K562 (cell line): ENCODE measurements around the gene SMIM10L2A. TPM values are rescaled to one million over a fixed set of nuclear protein-coding genes. Genes with fewer than 3 reads are reported as not detected.

Experiments used
- HDAC3 ChIP-seq: fragments of 450-650 bp; IDR thresholded peaks from 2 replicates; pipeline ENCODE4 v1.6.1; 2018; ENCODE audit warnings: borderline replicate concordance, mild to moderate bottlenecking, moderate library complexity; ENCODE audit not compliant: partially characterized antibody
- SIX5 ChIP-seq, 2 experiments: IDR thresholded peaks; 2 replicates each; pipeline ENCODE4 v1.6.1; 2011; ENCODE audit warnings: low read length in 2 of 2, borderline replicate concordance in 1 of 2, low read depth in 1 of 2, mild to moderate bottlenecking in 1 of 2, moderate library complexity in 1 of 2; ENCODE audit not compliant: insufficient read depth in 1 of 2
- SRF ChIP-seq, 2 experiments: fragments of 250-450, 450-650 bp in 1 of 2; sonication (Bioruptor Pico) in 1 of 2; sonication (generic) in 1 of 2; formaldehyde crosslinking; IDR thresholded peaks; 2 replicates each; pipeline versions ENCODE4 v1.5.0 to v1.5.1; 2020 to 2022; ENCODE audit warnings: mild to moderate bottlenecking in 1 of 2, missing genetic modification reagents in 1 of 2
- SRSF1 ChIP-seq: fragments of 200-400 bp; formaldehyde crosslinking; IDR thresholded peaks from 2 replicates; pipeline ENCODE4 v1.6.1; 2017; ENCODE audit warnings: mild to moderate bottlenecking, low read depth, low read length, moderate library complexity
- ZNF766 ChIP-seq: fragments of 200-800 bp; sonication (Bioruptor generic); conservative IDR thresholded peaks from 2 replicates; pipeline ENCODE4 v1.6.1; 2016; ENCODE audit warnings: missing genetic modification characterization, missing compliant biosample characterization
- polyA plus RNA-seq, 8 experiments: library from polyadenylated mRNA; depleted of rRNA in 4 of 8; stranded (reverse) in 5 of 8; unstranded in 3 of 8; fragments of >200 nt; fragmentation: Nextera tagmentation in 2 of 8; fragmentation: Illumina TruSeq in 1 of 8; extraction: Ambion mirVana in 2 of 8; extraction: Trizol in 1 of 8; gene quantifications; 2 replicates each; pipeline versions ENCODE4 v1.2.1 to v1.2.3, GENCODE V29; 2011 to 2014; ENCODE audit warnings: inconsistent platforms in 1 of 8, missing spikeins in 1 of 8
- total RNA-seq, 7 experiments: library from RNA; depleted of rRNA in 6 of 7; stranded (reverse); fragments of >200 nt in 6 of 7; fragmentation: Illumina TruSeq in 2 of 7; extraction: Trizol in 2 of 7; gene quantifications; 2 replicates each; pipeline versions ENCODE4 v1.2.1 to v1.2.3, GENCODE V29; 2011 to 2021; ENCODE audit warnings: low replicate concordance in 1 of 7
- TF ChIP-seq, protein P1 (sequence below): fragments of 250-450 bp; sonication (Bioruptor Pico); IDR thresholded peaks from 2 replicates; pipeline ENCODE4 v1.4.0; 2020

SMIM10L2A gene
- total and polyA plus RNA-seq, 9 of the 15 experiments (the other 6 are each of a cell fraction or from before 2014, with no cell fraction given): 0.03 to 0.14 (median 0.09) TPM; not detected in 2

DNA sequence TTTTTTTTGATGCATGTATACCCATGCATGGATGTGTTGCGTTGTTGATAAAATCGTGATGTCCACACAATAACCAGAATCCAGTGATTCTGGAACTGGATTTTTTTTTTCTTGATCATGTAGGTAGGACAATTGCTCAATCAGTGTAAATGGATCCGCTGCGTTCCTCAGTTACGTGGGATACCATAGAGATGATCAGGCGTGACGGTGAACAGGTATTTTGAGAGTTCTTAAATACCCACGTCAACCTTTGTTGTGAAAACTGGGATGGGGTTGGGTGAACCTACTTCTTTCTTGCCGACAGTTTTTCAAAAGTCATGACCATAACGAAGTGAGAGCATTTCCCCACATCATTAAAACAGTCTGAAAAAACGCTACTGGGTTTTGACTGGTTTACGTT lies 913 bp upstream of the SMIM10L2A start (continued):
- TF ChIP-seq SRF (CRISPR knock-in tag; IDR thresholded peaks at IDR 0.05) (no peak), ZNF766 (CRISPR knock-in tag) (no peak), HDAC3 (no peak), SIX5 (IDR thresholded peaks at IDR 0.05; ENCODE audit: borderline replicate concordance in 1 of 2, insufficient read depth in 1 of 2, low read depth in 1 of 2, low read length in 2 of 2) (no peak), SRSF1 (no peak)
- TF ChIP-seq, protein P1, sequence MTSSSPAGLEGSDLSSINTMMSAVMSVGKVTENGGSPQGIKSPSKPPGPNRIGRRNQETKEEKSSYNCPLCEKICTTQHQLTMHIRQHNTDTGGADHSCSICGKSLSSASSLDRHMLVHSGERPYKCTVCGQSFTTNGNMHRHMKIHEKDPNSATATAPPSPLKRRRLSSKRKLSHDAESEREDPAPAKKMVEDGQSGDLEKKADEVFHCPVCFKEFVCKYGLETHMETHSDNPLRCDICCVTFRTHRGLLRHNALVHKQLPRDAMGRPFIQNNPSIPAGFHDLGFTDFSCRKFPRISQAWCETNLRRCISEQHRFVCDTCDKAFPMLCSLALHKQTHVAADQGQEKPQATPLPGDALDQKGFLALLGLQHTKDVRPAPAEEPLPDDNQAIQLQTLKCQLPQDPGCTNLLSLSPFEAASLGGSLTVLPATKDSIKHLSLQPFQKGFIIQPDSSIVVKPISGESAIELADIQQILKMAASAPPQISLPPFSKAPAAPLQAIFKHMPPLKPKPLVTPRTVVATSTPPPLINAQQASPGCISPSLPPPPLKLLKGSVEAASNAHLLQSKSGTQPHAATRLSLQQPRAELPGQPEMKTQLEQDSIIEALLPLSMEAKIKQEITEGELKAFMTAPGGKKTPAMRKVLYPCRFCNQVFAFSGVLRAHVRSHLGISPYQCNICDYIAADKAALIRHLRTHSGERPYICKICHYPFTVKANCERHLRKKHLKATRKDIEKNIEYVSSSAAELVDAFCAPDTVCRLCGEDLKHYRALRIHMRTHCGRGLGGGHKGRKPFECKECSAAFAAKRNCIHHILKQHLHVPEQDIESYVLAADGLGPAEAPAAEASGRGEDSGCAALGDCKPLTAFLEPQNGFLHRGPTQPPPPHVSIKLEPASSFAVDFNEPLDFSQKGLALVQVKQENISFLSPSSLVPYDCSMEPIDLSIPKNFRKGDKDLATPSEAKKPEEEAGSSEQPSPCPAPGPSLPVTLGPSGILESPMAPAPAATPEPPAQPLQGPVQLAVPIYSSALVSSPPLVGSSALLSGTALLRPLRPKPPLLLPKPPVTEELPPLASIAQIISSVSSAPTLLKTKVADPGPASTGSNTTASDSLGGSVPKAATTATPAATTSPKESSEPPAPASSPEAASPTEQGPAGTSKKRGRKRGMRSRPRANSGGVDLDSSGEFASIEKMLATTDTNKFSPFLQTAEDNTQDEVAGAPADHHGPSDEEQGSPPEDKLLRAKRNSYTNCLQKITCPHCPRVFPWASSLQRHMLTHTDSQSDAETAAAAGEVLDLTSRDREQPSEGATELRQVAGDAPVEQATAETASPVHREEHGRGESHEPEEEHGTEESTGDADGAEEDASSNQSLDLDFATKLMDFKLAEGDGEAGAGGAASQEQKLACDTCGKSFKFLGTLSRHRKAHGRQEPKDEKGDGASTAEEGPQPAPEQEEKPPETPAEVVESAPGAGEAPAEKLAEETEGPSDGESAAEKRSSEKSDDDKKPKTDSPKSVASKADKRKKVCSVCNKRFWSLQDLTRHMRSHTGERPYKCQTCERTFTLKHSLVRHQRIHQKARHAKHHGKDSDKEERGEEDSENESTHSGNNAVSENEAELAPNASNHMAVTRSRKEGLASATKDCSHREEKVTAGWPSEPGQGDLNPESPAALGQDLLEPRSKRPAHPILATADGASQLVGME (CRISPR knock-in tag): no peak
